ENCODE results near the gene MAP3K20. TPM values are rescaled to one million over a fixed set of nuclear protein-coding genes. Genes with fewer than 3 reads are reported as not detected.

Gene MAP3K20
- total RNA-seq, 1 donor from 2014 or later = 21.3 TPM

- Histone ChIP-seq H3K27me3 (no peaks in the 10 kb centered on the region), H3K4me3 (no peak overlapping the region), H3K36me3 (peaks cover 17 to 20% of the 10 kb centered on the region in 2 donors), H3K4me1 (peaks cover 0 to 3% of the 10 kb centered on the region in 2 donors), H3K27ac (no peak overlapping the region), H3K9me3 (no peaks in the 10 kb centered on the region)
- no peak for TF ChIP-seq CTCF (IDR thresholded peaks at IDR 0.05)
- intact Hi-C loops (cut with DNase I) = no loop called here
- DNase-seq (ENCODE audit: low spot score in 2 of 2) = no peak
These were observed 153.4 kb downstream of the MAP3K20 start for GRCh38 chr2:173229086-173229485.

DNA sequence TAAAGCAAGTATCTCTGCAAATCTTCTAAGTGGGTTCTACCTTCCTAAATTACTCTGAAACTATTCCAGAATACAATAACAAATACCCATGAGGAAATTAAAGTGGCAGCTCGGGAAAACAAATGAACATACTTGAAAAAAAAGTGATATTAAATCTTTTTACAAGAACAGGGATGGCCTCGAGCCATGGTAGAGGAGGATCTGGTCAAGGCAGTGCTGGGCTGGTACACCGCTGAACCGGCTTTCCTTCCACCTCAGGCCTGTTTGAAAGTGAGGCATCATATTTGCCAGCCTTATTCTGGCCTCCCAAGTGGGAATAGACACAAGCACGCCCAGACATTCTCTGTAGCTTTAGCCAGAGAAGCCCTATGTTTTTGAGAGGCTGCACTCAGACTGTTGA, 154.5 kb downstream of the MAP3K20 start:
- H3K27ac ChIP-seq = no peak overlapping the region
- H3K4me3 ChIP-seq = no peak overlapping the region
- DNase-seq (ENCODE audit: low spot score in 2 of 2) = no peak
- intact Hi-C loops (cut with DNase I) = no loop called here
- H3K27me3 ChIP-seq = no peaks in the 10 kb centered on the region
- H3K4me1 ChIP-seq = peaks cover 0 to 3% of the 10 kb centered on the region in 2 donors
- H3K9me3 ChIP-seq = no peaks in the 10 kb centered on the region
- no peak for TF ChIP-seq CTCF (IDR thresholded peaks at IDR 0.05)
- peaks cover 20 to 26% of the 10 kb centered on the region in 2 donors for H3K36me3 ChIP-seq

- Histone ChIP-seq H3K9me3 (no peaks in the 10 kb centered on the region), H3K27ac (no peak overlapping the region), H3K4me3 (no peak overlapping the region), H3K4me1 (peaks cover 0 to 3% of the 10 kb centered on the region in 2 donors), H3K36me3 (peaks cover 20 to 34% of the 10 kb centered on the region in 2 donors), H3K27me3 (no peaks in the 10 kb centered on the region)
- intact Hi-C loops (cut with DNase I) = no loop called here
- no peak for TF ChIP-seq CTCF (IDR thresholded peaks at IDR 0.05)
- DNase-seq (ENCODE audit: low spot score in 2 of 2) = no peak
These were observed 155.4 kb downstream of the MAP3K20 start for GRCh38 chr2:173231042-173231441.

- intact Hi-C loops (cut with DNase I) = no loop called here
These were observed 155.8 kb downstream of the MAP3K20 start for GRCh38 chr2:173231465-173231864.

DNA sequence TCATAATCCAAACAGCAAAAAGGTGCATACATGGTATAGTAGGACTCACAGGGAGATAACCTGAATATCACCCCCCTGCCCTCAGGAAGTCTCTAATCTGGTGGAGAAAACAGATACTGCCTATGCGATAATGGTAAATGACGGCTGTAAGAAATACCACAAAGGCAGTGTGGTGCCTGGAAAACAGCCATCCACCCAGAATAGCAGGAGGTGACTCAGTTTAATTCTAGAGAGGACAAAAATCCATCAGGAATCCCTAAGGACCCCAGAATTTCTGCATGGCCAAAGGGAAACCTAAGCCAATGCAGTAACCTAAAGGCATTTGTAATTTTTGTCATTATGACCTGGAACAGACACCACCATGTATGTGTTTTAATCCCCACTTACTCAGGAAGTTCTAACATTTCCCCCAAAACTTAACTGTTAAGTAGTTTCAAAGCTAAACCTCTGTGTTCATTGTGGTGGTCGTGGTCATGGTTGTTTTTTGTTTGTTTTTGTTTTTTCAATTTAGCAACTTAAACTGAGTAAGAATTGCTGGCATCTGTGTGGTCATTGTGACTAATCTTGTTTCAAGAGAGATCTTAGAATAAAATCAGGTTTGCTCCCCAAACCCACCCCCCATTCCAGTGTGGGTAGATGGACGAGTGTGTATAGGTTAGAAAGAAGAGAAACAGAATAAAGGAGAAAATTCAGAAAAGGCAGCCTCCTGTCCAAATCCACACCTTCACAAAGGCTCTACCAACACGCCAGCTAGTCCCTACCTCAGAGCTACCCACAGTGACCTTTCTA, 157.5 kb downstream of the MAP3K20 start:
- DNase-seq (ENCODE audit: low spot score in 2 of 2) = no peak
- Histone ChIP-seq H3K27me3 (no peaks in the 10 kb centered on the region), H3K9me3 (no peaks in the 10 kb centered on the region), H3K4me3 (no peak overlapping the region), H3K27ac (no peak overlapping the region), H3K4me1 (peaks cover 0 to 3% of the 10 kb centered on the region in 2 donors), H3K36me3 (peaks cover 20 to 34% of the 10 kb centered on the region in 2 donors)
- no peak for TF ChIP-seq CTCF (IDR thresholded peaks at IDR 0.05)
- intact Hi-C loops (cut with DNase I) = no loop called here

More at GRCh38 chr2:173231465-173231864, 155.8 kb downstream of the MAP3K20 start:
- H3K4me3 ChIP-seq = no peak overlapping the region
- H3K36me3 ChIP-seq = peaks cover 20 to 34% of the 10 kb centered on the region in 2 donors
- H3K4me1 ChIP-seq = peaks cover 0 to 3% of the 10 kb centered on the region in 2 donors
- no peak overlapping the region for H3K27ac ChIP-seq
- no peak for TF ChIP-seq CTCF (IDR thresholded peaks at IDR 0.05)
- H3K27me3 ChIP-seq = no peaks in the 10 kb centered on the region
- no peak for DNase-seq (ENCODE audit: low spot score in 2 of 2)
- H3K9me3 ChIP-seq = no peaks in the 10 kb centered on the region

Measured in ascending aorta (tissue), 2 donors.